ENCODE data around the gene P2RY12. TPM values are rescaled to one million over a fixed set of nuclear protein-coding genes. Genes with fewer than 3 reads are reported as not detected.

Gene P2RY12
- total RNA-seq, 1 donor: under 0.01 TPM

DNA sequence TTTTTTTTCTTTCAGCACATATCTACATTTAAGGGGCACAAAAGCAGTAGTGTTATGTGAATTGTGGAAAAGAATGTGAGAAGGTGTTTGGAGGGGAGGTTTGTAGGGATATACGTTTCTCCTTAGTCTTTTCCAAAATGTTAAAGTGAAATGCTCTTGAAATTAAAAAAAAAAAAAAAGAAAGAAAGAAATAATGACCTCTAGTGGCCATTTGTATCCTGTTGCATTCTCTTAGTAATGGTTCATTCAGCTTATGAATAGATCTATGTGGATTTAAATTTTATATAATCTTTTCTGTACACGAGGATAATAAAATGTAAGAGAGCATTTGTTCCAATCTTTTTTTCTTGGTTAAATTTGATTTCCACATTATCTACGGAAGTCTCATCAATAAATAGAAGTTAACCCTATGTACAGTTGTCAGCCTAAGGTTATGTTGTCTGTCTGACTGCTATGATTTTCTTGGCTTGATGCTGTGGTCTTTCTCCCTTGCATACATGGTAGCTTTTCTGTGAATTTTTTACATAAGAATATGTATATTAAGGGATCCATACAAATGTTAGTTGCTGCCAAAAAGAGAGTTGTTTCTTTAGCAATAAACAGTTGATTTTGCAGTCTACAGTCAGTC, 56.9 kb downstream of the P2RY12 start:
- DNase-seq (ENCODE audit: low read depth): peak; percentile 31
- TF ChIP-seq, protein P1, sequence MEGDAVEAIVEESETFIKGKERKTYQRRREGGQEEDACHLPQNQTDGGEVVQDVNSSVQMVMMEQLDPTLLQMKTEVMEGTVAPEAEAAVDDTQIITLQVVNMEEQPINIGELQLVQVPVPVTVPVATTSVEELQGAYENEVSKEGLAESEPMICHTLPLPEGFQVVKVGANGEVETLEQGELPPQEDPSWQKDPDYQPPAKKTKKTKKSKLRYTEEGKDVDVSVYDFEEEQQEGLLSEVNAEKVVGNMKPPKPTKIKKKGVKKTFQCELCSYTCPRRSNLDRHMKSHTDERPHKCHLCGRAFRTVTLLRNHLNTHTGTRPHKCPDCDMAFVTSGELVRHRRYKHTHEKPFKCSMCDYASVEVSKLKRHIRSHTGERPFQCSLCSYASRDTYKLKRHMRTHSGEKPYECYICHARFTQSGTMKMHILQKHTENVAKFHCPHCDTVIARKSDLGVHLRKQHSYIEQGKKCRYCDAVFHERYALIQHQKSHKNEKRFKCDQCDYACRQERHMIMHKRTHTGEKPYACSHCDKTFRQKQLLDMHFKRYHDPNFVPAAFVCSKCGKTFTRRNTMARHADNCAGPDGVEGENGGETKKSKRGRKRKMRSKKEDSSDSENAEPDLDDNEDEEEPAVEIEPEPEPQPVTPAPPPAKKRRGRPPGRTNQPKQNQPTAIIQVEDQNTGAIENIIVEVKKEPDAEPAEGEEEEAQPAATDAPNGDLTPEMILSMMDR (IDR thresholded peaks at IDR 0.05; ENCODE audit: insufficient read depth, low read depth, low read length): peak; percentile 56
- no peak overlapping the region for H3K4me3 ChIP-seq (ENCODE audit: low read depth, low read length)

DNA sequence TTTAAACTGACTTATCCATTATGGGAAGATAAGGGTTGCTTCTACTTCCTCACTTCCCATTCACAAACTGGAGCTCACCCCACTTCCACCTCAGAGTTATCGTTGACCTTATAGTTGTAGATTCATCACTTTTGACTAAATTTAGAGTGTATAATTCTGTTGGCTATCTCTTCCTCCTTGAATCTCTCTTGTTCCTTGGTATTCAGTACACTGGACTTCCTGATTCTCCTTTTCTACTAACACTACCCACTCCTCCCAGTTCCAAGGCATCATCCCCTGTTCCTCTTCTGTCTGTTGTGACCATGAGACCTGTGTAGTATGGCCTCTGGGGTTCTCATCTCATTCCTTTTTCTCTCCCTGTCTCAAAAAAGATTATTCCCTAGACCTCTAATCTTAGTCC, 62.0 kb downstream of the P2RY12 start:
- no peak for DNase-seq (ENCODE audit: low read depth)
- H3K4me3 ChIP-seq (ENCODE audit: low read depth, low read length): no peak overlapping the region
- TF ChIP-seq, protein P1 (IDR thresholded peaks at IDR 0.05; ENCODE audit: insufficient read depth, low read depth, low read length): no peak

DNA sequence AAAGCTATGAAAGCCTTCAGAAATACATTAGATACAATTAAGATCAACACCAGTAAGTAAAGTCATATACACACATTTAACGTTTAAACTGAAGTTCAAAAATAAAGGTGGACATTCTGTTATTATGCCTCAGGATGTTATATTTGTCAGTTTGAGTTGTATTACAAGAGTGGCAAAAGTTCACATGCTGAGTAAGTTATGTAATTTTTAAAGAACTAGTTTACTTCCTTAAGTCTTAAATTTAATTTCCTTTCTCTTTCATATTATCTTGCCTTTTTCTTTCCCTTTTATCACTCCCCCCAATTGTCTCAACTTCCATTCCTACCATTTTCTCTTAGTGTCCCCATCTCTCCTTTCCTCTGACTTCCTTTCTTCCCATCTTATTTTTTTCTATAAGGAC, 63.0 kb downstream of the P2RY12 start:
- H3K4me3 ChIP-seq (ENCODE audit: low read depth, low read length): no peak overlapping the region
- no peak for DNase-seq (ENCODE audit: low read depth)
- TF ChIP-seq, protein P1 (IDR thresholded peaks at IDR 0.05; ENCODE audit: insufficient read depth, low read depth, low read length): no peak

DNA sequence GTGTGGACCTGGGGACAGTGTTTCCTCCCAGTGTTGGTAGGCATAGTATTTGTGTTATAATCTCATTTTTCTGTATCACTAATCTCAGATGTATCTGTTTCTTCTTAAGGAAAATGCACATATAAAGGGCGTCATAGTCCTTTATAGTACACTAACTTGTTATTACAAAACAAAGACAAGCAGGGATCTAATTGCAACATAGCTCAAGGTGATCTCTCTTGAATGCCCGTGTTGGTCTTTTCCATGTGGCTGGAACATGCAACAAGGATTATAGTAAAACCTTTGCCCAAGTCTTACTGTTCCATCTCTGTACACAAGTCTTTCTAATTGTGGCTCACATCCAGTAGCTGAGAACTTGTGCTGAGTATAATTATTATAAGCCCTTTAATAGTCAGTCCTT, 64.4 kb downstream of the P2RY12 start:
- H3K4me3 ChIP-seq (ENCODE audit: low read depth, low read length): no peak overlapping the region
- TF ChIP-seq, protein P1 (IDR thresholded peaks at IDR 0.05; ENCODE audit: insufficient read depth, low read depth, low read length): no peak

DNA sequence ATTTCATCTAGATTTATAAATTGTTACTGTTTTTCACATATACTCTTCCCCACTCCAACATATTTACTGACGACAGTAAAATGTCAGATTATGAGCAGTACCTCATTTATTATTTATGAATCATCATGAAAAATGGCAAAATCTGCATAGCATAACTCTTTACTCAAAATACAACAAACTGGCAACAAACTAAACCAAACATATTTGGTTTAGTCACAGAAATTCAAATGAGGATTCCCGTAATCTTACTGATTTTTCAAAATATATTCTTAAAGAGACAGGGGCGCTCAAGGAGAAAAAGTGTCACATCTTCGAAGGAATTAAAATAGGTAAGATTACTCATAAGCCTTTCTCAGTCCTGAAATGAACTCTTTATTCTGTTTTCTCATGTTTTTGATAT, 64.9 kb downstream of the P2RY12 start:
- TF ChIP-seq, protein P1 (IDR thresholded peaks at IDR 0.05; ENCODE audit: insufficient read depth, low read depth, low read length): no peak
- H3K4me3 ChIP-seq (ENCODE audit: low read depth, low read length): no peak overlapping the region
- DNase-seq (ENCODE audit: low read depth): no peak

More for the DNA sequence above, 64.4 kb downstream of the P2RY12 start:
- no peak for DNase-seq (ENCODE audit: low read depth)

DNA sequence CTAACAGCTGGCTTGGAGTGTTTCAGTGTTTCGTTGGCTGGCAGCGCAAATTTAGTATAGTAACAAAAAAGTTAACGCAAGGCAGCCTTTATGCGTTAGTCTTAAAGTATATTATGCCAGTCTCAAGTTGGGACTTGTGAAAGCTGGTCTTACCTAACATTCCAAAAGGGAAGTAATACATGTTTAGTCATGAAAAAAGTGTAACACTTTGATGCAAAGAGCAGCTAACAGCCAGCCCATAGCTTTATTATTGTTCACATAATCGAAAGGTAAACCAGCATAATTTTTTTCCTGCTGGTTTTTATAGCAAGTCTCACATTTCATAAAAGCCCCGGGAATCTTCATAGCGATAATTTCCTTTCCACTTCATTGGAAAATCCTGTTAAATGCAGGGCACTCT, 65.6 kb downstream of the P2RY12 start:
- TF ChIP-seq, protein P1 (IDR thresholded peaks at IDR 0.05; ENCODE audit: insufficient read depth, low read depth, low read length): no peak
- H3K4me3 ChIP-seq (ENCODE audit: low read depth, low read length): no peak overlapping the region
- no peak for DNase-seq (ENCODE audit: low read depth)

DNA sequence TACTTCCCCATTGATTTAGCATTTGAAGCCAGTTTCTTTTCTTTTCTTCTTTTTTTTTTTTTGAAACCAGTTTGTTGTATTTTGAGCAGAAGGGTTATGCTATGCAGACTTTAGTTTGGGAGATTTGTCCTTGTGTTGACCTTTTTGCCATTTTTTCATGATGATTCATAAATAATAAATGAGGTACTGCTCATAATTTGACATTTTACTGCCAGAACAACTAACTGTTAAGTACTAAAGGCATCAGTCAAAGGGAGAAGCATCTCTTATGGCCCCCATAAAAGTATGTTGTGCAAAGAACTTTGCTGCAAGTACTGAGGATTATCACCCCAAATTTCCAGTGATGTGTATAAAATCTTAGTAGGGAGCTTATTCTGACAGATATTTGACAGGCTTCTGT, 66.2 kb downstream of the P2RY12 start:
- H3K4me3 ChIP-seq (ENCODE audit: low read depth, low read length): no peak overlapping the region
- TF ChIP-seq, protein P1 (IDR thresholded peaks at IDR 0.05; ENCODE audit: insufficient read depth, low read depth, low read length): no peak
- peak; percentile 70 for DNase-seq (ENCODE audit: low read depth)
